NCI-H526 treated with DMSO at 0.1 percent for 48 hours (cell line): ENCODE results near the gene IGBP1.
"Not testable (repeated sequence)": the region's sequence is repeated elsewhere in the genome, so short reads cannot be mapped to it uniquely, and the experiment has no call there.

Source experiments
- DNase-seq: peaks from one replicate; lab custom pipeline; 2025; lab: John Stamatoyannopoulos, UW

IGBP1 gene

GRCh38 chrX:70168238-70169188 is 35.3 kb downstream of the IGBP1 start:
- no peak for DNase-seq

GRCh38 chrX:70169281-70169680 is 36.0 kb downstream of the IGBP1 start:
- DNase-seq = no peak

- DNase-seq = peak; percentile 47
Measured at GRCh38 chrX:70171624-70172023, 38.4 kb downstream of the IGBP1 start.

GRCh38 chrX:70172221-70172620 is 39.0 kb downstream of the IGBP1 start:
- peak; percentile 69 for DNase-seq

- no peak for DNase-seq
Measured at GRCh38 chrX:70172964-70173363, 39.7 kb downstream of the IGBP1 start.

GRCh38 chrX:70174754-70175153 is 41.5 kb downstream of the IGBP1 start:
- DNase-seq = no peak

GRCh38 chrX:70175338-70175737 is 42.1 kb downstream of the IGBP1 start:
- DNase-seq = no peak

GRCh38 chrX:70176938-70177533 is 43.8 kb downstream of the IGBP1 start, which contains the start of gene DGAT2L6:
DGAT2L6 (plus strand) TSS chrX:70177483; CDS start chrX:70177583, 100 bp downstream.
- no peak for DNase-seq

GRCh38 chrX:70183091-70183490 is 49.8 kb downstream of the IGBP1 start:
- no peak for DNase-seq

GRCh38 chrX:70190225-70190624 is 57.0 kb downstream of the IGBP1 start:
- no peak for DNase-seq

GRCh38 chrX:70196961-70197720 is 63.9 kb downstream of the IGBP1 start:
- peak; percentile 11 for DNase-seq

GRCh38 chrX:70201732-70202131 is 68.5 kb downstream of the IGBP1 start:
- no peak for DNase-seq

GRCh38 chrX:70208479-70208878 is 75.2 kb downstream of the IGBP1 start:
- no peak for DNase-seq

- DNase-seq = not testable (repeated sequence)
Measured at GRCh38 chrX:70209570-70209969, 76.3 kb downstream of the IGBP1 start.
